Measurements from ENCODE around the gene VTI1A. TPM values are rescaled to one million over a fixed set of nuclear protein-coding genes. Genes with fewer than 3 reads are reported as not detected.

The VTI1A gene
- total and polyA plus RNA-seq, 2 of the 8 experiments (the other 6 are each of a cell fraction or from before 2014, with no cell fraction given), result 6.0 to 20.0 TPM

GRCh38 chr10:112679392-112679791, 232.4 kb downstream of the VTI1A start:
- peak overlapping the region; percentile 6 to 56; a peak in 1 of 4 replicates for H3K4me2 ChIP-seq (ENCODE audit: insufficient read depth in 1 of 2, low read depth in 2 of 2, low read length in 2 of 2)

More at GRCh38 chr10:112679392-112679791, 232.4 kb downstream of the VTI1A start:
- Histone ChIP-seq H3K79me1 (ENCODE audit: low read depth, low read length) (no peaks in the 10 kb centered on the region), H3K27me3 (replicated peaks in 1 of 4; ENCODE audit: control insufficient read depth in 3 of 4, extremely low read depth in 1 of 4, insufficient read depth in 3 of 4, low read length in 3 of 4) (no peaks in the 10 kb centered on the region), H2BK20ac (ENCODE audit: low read length) (no peak overlapping the region), H3K9me3 (ENCODE audit: insufficient read depth in 2 of 2, low read depth in 1 of 2, low read length in 1 of 2) (no peaks in the 10 kb centered on the region), H4K5ac (ENCODE audit: insufficient read length, low read depth, low read length) (peak overlapping the region; percentile 68), H3K14ac (ENCODE audit: insufficient read length) (no peak overlapping the region), H3K4me3 (ENCODE audit: extremely low read depth in 1 of 4, insufficient read depth in 2 of 4, low read depth in 3 of 4, low read length in 4 of 4) (no peak overlapping the region; a peak in 1 of 8 replicates), H3K4me1 (replicated peaks in 1 of 4; ENCODE audit: control insufficient read depth in 3 of 4, insufficient read depth in 4 of 4, low read length in 3 of 4) (peaks cover 3 to 13% (median 7%) of the 10 kb centered on the region in 4 experiments; a peak in 5 of 7 replicates), H2BK12ac (ENCODE audit: low read depth, low read length) (no peak overlapping the region; the same call in 1 of the 2 replicates), H2BK15ac (ENCODE audit: low read length) (no peak overlapping the region), H2AK5ac (ENCODE audit: low read depth, low read length) (no peak overlapping the region), H3K36me3 (ENCODE audit: control insufficient read depth in 2 of 4, insufficient read depth in 4 of 4, low read length in 3 of 4) (no peaks in the 10 kb centered on the region; a peak in 1 of 8 replicates), H4K8ac (ENCODE audit: extremely low read depth, insufficient read depth, low read length) (no peak overlapping the region), H2BK120ac (replicated peaks; ENCODE audit: low read depth, low read length) (no peak overlapping the region), H4K20me1 (replicated peaks in 1 of 2; ENCODE audit: control insufficient read depth in 1 of 2, insufficient read depth in 2 of 2, low read length in 2 of 2) (no peaks in the 10 kb centered on the region), H3K23ac (ENCODE audit: insufficient read length) (no peak overlapping the region), H2AFZ (ENCODE audit: low read length) (no peak overlapping the region), H3K18ac (ENCODE audit: extremely low read depth, low read length) (peak overlapping the region; percentile 85), H3K27ac (ENCODE audit: low read depth, low read length) (no peak overlapping the region; the same call in 1 of the 2 replicates), H3K9ac (replicated peaks in 1 of 4; ENCODE audit: extremely low read depth in 1 of 4, low read depth in 3 of 4, low read length in 3 of 4) (no peak overlapping the region), H3K79me2 (ENCODE audit: control insufficient read depth in 1 of 2, insufficient read depth in 2 of 2, low read length in 2 of 2) (no peaks in the 10 kb centered on the region), H3K4ac (replicated peaks; ENCODE audit: insufficient read length, low read depth, low read length) (no peak overlapping the region), H4K91ac (replicated peaks; ENCODE audit: insufficient read length, low read length) (no peak overlapping the region), H2BK5ac (ENCODE audit: low read depth, low read length) (peak overlapping the region; percentile 60; the same call in 1 of the 2 replicates), H3K23me2 (ENCODE audit: low read depth, low read length) (no peaks in the 10 kb centered on the region), H3K56ac (replicated peaks; ENCODE audit: insufficient read length, low read depth, low read length) (no peak overlapping the region)
- FAIRE-seq (no peak), DNase-seq (ENCODE audit: low read depth in 1 of 2, low spot score in 2 of 2) (no peak)
- WGBS, 2 experiments (ENCODE audit: extremely low coverage in 1 of 2, insufficient coverage in 1 of 2, insufficient read length in 1 of 2, insufficient replicate concordance in 2 of 2, low coverage in 1 of 2, low lambda C conversion rate in 2 of 2, missing lambda C conversion rate in 1 of 2), result 35% methylated on average over 2 of the region's 2 CpGs; no CpG with 5 or more reads in 1 of the 2 experiments
- ChIA-PET POLR2A (ENCODE audit: partially characterized antibody) (no interaction called here), CTCF (ENCODE audit: partially characterized antibody) (interaction anchor here (0.6 kb wide), 1 partner anchor 254 kb away, joined by 4 read pairs; no protein-coding TSS in a partner anchor)
